ENCODE measurements around the gene ACTN1.

Gene ACTN1

GRCh38 chr14:68824207-68824516 is 154.9 kb downstream of the ACTN1 start:
- no peak for TF ChIP-seq CTCF (IDR thresholded peaks at IDR 0.05)
